HG03064 (cell line): ENCODE measurements around the gene CACNA1A.

Source experiments
- ATAC-seq: cut with Tn5 transposase; IDR thresholded peaks from one replicate; pipeline ENCODE4 v1.9.1; 2021; ENCODE audit warnings: low read depth; ENCODE audit not compliant: unreplicated experiment

CACNA1A gene

DNA sequence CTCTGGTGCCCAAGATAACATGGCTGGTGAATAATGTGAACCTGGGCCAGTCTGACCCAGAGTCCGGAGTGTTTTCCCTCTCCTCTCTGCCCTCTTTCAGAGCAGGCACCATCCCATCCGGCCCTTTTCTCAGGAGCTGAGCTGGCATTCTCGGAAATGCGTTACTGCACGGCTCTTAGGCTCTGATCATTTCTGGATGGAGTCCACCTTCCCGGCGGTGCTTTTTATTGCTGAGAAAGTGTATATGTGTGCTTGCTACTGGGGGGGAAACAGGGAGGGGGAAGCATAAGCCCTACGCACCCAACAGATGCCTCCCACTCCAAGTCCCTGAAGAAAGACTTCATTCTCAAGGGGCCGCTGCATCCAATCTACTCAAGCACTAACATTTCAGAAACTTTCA, 6.6 kb downstream of the CACNA1A start:
- ATAC-seq = no peak

DNA sequence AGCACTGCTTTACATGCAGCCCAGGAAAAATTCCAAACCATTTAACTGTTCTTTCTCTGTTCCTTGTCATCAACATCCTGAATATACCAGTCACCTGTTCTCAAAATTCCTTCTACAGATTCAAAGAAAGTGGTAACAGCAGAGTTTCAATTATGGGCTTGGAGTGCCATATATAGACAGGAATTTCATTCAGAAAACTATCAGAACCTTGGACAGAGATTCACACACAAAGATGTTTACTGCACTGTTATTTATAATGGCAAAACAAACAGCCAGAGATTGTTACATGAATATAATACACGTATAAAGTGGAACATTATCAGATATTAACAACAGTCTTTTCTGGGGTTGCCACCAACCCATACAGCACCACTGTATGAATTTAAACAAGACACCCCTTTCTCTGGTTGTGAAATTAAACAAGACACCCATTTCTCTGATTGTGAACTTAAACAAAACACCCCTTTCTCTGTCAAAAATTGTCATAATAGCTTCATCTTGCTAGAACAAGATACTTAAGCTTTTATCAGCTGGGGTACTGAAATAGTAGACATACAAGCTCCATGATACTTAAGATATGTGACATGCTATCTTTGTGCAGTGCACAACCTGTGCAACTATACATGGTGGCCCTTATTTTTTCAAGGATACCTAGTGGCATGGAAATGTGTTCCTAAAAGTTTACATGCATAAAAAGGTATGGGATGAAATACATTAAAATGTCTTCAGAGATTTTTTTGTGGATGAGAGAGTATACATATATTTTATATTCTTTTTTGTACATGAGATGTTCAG, 12.6 kb downstream of the CACNA1A start:
- ATAC-seq = no peak

DNA sequence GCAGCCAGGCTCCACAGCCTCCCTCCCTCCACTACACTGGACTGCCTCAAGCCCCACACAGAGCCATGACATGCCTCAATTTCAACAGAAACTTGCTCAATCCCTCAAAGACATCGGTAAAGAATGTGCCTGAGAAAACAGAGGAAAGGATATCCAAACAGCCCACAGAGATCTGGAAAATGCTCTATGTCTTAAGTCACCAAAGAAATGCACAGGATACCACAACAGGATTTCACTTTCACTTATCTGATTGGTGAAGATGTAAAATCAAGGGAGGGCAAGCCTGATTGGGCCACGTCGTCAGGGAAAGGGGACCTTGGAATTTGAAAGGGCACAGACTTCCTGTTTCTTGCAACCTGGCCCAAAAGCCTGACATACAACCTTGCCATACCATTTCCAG, 14.2 kb downstream of the CACNA1A start:
- no peak for ATAC-seq

DNA sequence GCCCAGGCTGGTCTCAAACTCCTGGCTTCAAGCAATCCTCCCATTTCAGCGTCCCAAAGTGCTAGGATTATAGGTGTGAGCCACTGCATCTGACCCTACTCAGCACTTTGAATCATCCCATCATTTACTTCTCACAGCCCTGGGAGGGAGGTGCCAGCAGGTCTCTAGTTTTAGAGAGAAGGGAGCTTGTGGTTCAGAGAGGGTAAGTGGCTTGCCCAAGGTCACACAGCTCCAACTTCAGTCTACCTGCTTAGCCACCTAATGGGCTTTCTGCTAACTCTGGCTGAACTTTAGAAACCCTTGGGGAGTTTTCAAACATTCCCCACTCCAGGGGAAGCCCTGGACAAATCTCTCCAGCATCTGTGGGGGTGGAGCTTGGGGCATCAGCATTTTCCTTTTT, 18.3 kb downstream of the CACNA1A start:
- ATAC-seq = no peak

DNA sequence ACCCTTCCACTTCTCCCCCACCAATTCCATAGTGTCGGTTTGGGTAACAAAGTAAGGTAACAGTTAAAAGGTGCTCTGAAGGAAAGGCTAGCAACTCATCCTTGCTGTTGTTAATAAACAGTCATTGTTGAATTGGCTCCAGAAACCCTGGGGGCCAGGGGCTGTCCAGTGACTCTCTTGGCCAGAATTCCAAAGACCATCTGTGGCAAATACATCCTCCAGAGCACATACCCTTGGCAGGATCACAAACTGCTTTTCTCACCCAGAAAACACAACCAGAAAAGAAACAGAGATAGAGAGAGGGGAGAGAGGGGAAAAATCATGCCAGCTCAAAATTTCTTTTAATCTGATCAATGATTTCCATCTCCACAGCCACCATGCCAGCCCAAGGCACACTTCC, 22.1 kb downstream of the CACNA1A start:
- no peak for ATAC-seq

DNA sequence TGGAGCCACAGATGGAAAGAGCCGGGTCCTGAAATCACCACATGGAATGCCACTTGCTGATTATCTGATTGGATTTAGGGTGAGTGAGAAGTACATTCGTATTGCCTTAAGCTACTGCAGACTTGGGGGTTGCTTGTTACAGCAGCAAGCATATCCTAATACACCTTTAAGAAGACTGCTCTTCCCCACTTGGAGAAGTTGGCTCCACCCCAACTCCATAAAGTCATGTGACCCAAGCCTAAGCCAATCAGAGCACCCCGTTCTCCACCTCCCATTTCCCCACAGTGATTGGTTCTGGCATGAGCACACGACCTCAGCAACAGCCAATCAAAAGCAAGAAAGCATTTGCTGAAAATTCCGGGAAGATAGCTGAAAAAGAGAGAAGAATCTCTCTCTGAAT, 23.1 kb downstream of the CACNA1A start:
- ATAC-seq = no peak

DNA sequence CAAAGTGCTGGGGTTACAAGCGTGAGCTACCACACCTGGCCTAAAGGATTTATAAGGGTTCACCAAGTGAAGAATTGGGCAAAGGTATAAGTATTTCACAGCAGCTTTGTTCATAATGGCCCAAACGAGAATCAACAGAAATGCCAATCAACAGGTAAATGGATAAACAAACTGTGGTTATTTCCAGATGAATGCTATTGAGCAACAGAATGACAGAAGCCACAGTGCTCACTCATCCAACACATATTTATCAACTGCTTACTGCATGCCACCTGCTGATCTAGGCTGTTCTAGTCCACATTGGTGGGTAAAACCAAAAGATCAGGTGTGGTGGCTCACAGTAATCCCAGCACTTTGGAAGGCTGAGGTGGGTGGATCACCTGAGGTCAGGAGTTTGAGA, 27.7 kb downstream of the CACNA1A start:
- no peak for ATAC-seq

DNA sequence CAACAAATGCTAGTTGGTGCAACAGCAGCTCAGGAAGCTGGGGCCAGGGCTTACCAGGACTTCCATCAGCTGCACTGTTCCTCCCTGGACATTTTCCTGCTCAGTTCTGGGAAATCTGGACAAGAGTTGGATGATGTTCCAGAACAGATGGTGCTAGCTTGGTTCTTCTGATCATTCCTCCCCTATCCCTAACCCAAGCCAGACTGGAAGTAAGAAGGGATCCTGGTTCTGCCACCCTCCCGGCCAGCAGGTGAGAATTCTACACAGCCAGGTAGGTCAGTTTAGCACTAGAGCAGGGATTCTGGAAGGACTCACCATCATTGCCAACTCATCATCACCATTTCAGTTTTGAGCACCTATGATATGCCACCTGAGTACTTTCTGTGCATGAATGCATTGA, 30.2 kb downstream of the CACNA1A start:
- no peak for ATAC-seq

DNA sequence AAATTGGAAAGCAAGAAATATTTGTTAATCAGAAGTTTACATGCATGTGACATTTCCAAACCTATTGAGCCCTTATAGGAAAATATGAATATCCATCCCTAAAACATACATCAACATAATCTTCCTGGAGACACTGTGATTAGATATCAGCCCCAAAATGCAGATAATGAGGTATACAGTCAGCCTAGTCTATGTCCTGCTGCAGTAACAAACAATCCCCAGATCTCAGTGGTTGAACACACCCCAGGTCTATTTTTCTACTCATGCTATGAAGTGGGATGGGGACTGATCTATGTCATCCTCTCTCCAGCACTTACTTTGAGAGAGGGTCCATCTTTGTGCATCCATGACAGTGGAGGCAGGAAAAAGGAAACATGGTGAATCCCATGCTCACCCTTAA, 31.2 kb downstream of the CACNA1A start:
- ATAC-seq = no peak

DNA sequence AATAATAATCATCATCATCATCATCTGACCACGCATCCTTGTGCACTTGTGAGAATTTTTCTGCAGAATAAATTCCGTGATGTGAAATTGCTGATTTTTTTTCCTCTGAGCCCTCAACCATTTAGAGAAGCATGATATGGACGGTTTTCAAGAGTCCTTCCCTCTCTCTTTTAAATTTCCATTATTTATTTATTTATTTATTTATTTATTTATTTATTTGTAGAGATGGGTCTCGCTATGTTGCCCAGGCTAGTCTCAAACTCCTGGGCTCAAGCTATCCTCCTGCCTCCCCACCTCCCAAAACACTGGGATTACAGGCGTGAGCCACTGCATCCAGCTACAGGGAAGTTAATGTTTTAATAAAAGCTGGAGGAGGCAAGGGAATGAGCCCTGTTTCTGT, 39.6 kb downstream of the CACNA1A start:
- no peak for ATAC-seq

DNA sequence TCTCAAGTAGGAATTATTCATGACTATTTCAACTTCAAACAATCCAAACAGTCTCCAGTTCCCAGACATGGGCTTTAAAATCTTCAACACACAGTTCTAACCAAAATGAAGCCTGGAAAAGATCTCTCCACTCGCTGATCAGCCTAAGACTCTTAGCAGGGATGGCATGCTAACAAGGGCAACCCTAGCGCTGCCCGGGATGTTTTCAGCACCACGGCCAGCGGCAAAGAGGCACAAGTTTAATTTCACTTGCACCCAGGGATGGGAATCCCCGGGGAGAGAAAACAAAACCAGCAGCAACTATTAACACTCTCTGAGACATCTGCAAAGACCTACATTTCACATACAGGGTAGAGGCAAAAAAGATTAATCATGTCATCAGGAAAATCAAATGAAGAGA, 43.0 kb downstream of the CACNA1A start:
- no peak for ATAC-seq

DNA sequence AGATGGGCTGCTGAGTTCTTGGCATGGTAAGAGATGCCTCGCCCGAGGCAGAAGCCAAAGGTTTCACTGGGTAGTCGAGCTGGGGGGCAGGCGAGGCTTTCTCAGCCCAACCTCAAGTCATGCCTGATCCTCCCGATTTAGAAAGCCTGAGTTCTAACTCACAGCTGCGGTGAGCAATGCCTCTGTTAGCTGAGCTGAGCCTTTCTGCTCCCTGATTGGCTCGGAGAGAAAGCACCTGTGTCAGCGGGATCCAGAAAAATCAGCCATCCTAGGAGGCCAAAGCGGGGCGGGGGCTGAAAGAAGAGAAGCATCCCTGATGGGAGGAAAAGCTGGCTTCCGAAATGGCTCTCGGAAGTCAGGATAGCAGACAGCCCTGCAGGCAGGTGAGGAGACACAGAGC, 44.7 kb downstream of the CACNA1A start:
- no peak for ATAC-seq

DNA sequence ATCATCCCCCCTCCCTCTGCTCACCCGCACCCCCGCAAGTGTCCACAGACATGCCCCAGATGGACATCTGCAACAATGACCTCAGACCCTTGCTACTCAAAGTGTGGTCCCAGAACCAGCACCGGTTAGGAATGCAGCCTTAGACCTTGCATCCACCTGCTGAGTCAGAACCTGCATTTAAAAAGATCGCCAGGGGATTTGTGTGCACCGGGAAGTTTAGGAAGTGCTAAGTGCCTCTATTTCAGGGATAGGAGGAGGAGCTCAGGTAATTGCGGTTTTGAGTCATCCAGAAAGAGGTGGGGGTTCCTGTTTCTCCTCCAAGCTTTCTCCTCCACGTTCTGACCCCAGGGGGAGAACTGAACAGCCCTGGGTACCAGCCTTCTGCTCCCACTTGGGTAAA, 46.2 kb downstream of the CACNA1A start:
- no peak for ATAC-seq

DNA sequence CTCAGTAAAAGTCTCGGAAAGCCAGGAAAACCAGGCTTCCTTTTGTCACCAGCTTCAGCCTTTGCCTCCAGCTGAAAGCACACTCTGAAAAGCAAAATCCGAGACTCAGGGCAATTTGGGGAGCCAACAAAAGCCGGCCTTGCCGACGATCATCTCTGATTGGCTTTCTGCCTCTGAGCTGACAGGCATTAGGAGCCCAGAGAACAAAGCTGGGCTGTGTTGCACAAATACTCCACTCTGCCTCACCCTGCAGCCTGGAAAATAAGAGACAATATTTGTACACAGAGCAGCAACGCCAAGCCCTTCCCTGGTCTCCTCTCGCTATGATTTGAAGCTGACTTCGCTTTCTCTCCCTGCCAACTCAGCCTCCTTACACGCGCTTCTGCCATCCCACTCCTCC, 46.9 kb downstream of the CACNA1A start:
- ATAC-seq = no peak

DNA sequence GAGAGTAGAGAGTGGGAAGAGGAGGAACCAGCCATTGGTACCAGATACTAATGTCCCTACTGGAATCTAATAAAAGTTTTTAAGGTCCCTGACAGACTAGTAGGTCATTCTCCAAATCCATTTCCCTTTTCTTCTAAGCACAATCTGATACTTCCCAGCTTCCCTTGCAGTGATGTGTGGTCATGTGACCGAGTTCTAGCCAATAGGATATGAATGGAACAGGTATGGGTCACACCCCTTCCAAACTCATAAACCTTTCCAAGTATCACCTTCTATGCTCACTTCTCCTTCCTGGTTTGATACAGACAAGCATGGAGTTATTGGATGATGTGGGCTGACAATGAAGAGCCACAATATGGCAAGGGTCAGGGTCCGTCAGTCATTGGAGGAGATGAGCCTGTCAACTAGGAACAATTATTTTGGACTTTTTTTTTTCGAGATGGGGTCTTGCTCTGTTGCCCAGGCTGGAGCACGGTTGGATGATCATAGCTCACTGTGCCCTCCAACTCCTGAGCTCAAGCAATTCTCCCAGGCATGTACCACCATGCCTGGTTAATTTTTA, 54.8 kb downstream of the CACNA1A start:
- ATAC-seq = no peak

DNA sequence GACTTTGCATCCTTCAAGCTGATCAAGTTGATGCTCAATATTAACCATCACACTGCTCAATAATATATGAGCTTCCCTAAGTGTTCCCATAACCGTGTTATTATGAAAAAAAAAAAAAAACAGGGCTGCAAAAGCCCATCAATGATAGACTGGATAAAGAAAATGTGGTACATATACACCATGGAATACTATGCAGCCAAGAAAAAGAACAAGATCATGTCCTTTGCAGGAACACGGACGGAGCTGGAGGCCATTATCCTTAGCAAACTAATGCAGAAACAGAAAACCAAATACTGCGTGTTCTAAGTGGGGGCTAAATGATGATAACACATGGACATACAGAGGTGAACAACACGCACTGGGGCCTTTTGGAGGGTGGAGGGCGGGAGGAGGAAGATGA, 58.3 kb downstream of the CACNA1A start:
- ATAC-seq = no peak

DNA sequence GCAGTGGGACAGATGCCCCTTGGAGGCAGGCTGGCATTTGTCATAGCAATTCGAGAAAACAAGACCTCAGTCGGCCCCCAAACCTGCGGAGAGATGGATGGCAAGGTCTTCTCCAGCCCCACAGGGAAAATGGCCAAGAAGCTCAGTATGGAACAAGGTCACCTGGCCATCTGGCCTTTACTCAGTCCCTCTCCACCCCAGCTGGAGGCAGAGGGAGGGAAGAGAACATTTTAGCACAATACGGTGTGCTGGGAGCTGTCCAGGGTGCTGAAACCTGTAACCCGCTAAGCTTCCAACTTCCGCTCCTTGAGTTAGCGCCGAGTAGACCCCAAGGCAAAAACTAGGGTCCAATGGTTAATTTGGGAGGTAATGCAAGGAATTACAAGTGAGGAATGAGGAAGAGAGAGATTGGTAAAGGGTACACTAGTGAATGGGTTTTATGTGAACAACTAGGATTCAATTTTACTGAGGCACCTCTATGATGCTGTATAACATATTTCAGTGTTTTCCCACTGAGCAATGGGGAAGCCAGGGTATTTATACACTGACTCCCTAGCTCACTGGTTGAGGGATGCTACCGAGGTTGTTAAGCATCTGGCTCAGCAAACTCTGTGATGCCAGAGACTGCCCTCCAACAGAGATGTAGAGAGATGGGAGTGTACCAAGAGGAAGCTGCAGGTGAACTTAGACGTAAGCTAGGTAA, 64.3 kb downstream of the CACNA1A start:
- ATAC-seq = no peak

DNA sequence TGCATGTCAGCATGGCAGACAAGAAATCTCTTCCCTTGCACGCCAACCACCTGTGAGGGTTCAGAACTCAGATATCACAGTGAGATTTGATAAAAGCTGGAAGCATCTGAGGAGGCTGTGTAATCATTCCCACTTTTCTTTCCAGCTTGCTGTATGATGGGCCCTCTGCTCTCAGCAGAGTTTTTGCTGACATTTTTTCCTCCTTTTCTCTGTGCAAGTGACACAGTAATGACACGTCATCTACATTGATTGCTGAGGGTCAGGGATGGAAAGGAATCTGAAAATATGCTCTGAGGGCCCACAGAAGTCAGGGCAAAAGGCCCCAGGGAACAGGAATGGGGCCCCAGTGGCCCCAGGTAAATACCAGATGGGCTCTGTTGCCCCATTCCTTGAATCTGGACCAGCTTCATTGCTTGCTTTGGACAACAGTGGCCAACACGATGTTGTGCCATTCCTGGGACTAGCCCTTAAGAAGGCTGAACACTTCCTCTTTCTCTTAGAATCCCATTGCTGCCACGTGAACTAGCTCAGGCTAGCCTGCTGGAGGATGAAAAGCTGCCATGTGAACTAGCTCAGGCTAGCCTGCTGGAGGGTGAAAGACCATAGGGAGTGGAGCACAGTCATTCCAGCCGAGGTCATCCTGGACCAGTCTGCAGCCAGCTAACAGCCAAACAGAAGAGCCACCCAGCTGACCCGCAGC, 68.2 kb downstream of the CACNA1A start:
- no peak for ATAC-seq

DNA sequence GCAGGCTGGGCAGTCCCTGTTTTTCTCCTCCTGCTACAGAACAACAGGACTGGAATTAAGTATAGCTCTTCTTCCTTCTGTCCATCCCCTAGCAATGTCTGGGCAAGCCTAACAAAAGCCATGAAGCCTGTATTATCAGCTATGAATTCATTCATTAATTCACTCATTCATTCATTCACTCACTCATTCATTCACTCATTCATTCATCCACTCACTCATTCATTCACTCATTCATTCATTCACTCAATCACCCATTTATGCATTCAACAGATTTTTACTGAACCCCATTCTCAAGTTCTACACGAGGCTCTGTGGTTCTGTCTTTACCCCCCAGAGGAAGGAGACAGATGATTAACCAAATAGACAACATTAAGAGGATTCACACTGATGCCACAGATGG, 69.9 kb downstream of the CACNA1A start:
- ATAC-seq = no peak

DNA sequence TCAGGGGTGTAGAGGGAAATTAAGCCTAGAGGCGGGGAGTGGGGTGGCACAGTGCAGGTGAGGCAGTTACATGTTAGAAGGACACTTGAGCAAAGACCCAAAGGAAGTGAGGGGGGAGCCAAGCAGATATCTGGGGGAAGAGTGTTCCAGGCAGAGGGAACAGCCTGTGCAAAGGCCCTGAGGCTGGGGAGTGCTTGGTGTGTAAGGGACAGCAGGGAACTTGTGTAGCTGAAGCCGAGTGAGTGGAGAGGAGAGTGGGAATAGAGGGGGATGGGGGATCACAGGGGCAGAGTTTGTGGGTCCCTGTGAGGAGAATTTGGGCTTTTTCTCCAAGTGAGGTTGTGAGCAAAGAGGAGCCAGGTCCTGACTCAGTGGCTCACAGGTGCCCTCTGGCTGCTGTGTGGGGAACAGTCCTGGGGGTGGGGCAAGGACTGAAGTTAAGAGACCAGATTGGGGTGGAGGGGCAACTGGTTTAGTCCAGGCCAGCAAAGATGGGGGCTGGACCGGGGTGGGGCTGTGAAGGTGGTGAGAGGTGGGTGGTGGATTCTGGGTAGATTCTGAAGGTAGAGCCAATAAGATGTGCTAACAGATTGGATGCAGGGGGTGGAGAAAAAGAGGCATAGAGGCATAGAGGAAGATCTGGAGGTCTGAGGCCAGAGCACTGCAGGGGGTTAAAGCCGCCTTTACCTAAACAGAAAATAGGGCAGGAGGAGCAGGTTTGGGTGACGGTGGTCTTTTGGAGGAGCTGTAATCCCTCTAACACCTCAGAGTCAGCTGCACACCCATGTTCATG, 75.3 kb downstream of the CACNA1A start:
- ATAC-seq = no peak

DNA sequence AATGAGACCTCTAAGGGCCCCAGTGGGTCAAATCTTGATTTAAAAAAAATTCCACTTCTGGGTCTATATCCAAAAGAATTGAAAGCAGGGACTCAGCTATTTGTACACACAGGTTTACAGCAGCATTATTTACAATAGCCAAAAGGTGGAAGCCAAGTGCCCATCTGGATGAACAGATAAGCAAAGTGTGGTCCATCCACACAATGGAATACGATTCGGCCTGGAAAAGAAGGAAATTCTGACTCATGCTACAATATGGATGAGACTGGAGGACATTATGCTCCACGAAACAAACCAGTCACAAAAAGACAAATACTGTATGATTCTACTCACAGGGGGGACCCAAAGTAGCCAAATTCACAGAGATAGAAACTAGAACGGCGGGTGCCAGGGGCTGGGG, 76.7 kb downstream of the CACNA1A start:
- no peak for ATAC-seq
